K562 (cell line): ENCODE measurements around the gene WWC2. TPM values are rescaled to one million over a fixed set of nuclear protein-coding genes. Genes with fewer than 3 reads are reported as not detected.

Experiments used
- ARID3A ChIP-seq: IDR thresholded peaks from 2 replicates; pipeline ENCODE4 v1.6.1; 2012; ENCODE audit warnings: low read depth, low read length, improper control_type of control experiment, borderline replicate concordance
- CTCFL ChIP-seq: IDR thresholded peaks from 2 replicates; pipeline ENCODE4 v1.6.1; 2011; ENCODE audit warnings: borderline replicate concordance, low read depth, mild to moderate bottlenecking, moderate library complexity, low read length; ENCODE audit not compliant: insufficient read depth, poor library complexity, severe bottlenecking
- CUX1 ChIP-seq: fragments of 200-800 bp; sonication (Bioruptor generic); IDR thresholded peaks from 2 replicates; pipeline ENCODE4 v1.6.1; 2016; ENCODE audit warnings: missing genetic modification characterization, missing compliant biosample characterization
- HNRNPH1 ChIP-seq: fragments of 200-400 bp; formaldehyde crosslinking; optimal IDR thresholded peaks from 2 replicates; pipeline ENCODE3; 2017; ENCODE audit warnings: low read depth, mild to moderate bottlenecking, low read length, moderate library complexity
- MAX ChIP-seq: sonication (generic); formaldehyde crosslinking; IDR thresholded peaks from 2 replicates; pipeline ENCODE4 v1.9.0; 2022; ENCODE audit warnings: mild to moderate bottlenecking, missing genetic modification reagents
- MED1 ChIP-seq: sonication (generic); formaldehyde crosslinking; IDR thresholded peaks from 2 replicates; pipeline ENCODE4 v1.8.1; 2023; ENCODE audit warnings: missing genetic modification reagents, borderline replicate concordance
- MIER1 ChIP-seq: fragments of 450-650 bp; IDR thresholded peaks from 2 replicates; pipeline ENCODE4 v1.6.1; 2016; ENCODE audit warnings: antibody characterized with exemption, mild to moderate bottlenecking, low read depth
- MLLT1 ChIP-seq, 2 experiments: fragments of 450-650 bp; IDR thresholded peaks; 2 replicates each; pipeline ENCODE4 v1.6.1; 2016
- POLR2A ChIP-seq: fragments of 450-650 bp; conservative IDR thresholded peaks from 2 replicates; pipeline ENCODE4 v1.6.1; 2016
- SIN3B ChIP-seq: fragments of 450-650 bp; IDR thresholded peaks from 2 replicates; pipeline ENCODE4 v1.6.1; 2017; ENCODE audit warnings: low read depth, mild to moderate bottlenecking, moderate library complexity
- SP2 ChIP-seq: IDR thresholded peaks from 2 replicates; pipeline ENCODE4 v1.6.1; 2011; ENCODE audit warnings: mild to moderate bottlenecking, low read depth, low read length, moderate library complexity; ENCODE audit not compliant: poor library complexity, severe bottlenecking; ENCODE audit errors: extremely low read depth
- SRF ChIP-seq, 2 experiments: fragments of 250-450, 450-650 bp in 1 of 2; sonication (Bioruptor Pico) in 1 of 2; sonication (generic) in 1 of 2; formaldehyde crosslinking; IDR thresholded peaks; 2 replicates each; pipeline versions ENCODE4 v1.5.0 to v1.5.1; 2020 to 2022; ENCODE audit warnings: mild to moderate bottlenecking in 1 of 2, missing genetic modification reagents in 1 of 2
- XRCC5 ChIP-seq: fragments of 200-400 bp; formaldehyde crosslinking; IDR thresholded peaks from 2 replicates; pipeline ENCODE4 v1.6.1; 2017; ENCODE audit warnings: low read depth, mild to moderate bottlenecking, low read length
- ZNF175 ChIP-seq: fragments of 200-800 bp; sonication (Bioruptor generic); IDR thresholded peaks from 2 replicates; pipeline ENCODE4 v1.6.1; 2016; ENCODE audit warnings: low read depth, mild to moderate bottlenecking, missing genetic modification characterization, missing compliant biosample characterization
- polyA plus RNA-seq, 8 experiments: library from polyadenylated mRNA; depleted of rRNA in 4 of 8; stranded (reverse) in 5 of 8; unstranded in 3 of 8; fragments of >200 nt; fragmentation: Nextera tagmentation in 2 of 8; fragmentation: Illumina TruSeq in 1 of 8; extraction: Ambion mirVana in 2 of 8; extraction: Trizol in 1 of 8; gene quantifications; 2 replicates each; pipeline versions ENCODE4 v1.2.1 to v1.2.3, GENCODE V29; 2011 to 2014; ENCODE audit warnings: inconsistent platforms in 1 of 8, missing spikeins in 1 of 8
- total RNA-seq, 7 experiments: library from RNA; depleted of rRNA in 6 of 7; stranded (reverse); fragments of >200 nt in 6 of 7; fragmentation: Illumina TruSeq in 2 of 7; extraction: Trizol in 2 of 7; gene quantifications; 2 replicates each; pipeline versions ENCODE4 v1.2.1 to v1.2.3, GENCODE V29; 2011 to 2021; ENCODE audit warnings: low replicate concordance in 1 of 7

The WWC2 gene
- total and polyA plus RNA-seq, 9 of the 15 experiments (the other 6 are each of a cell fraction or from before 2014, with no cell fraction given): 3.7 to 39.4 (median 19.6) TPM

GRCh38 chr4:183098723-183099536, at the start of gene WWC2 (continued):
- TF ChIP-seq CTCFL (no peak), MIER1 (no peak), HNRNPH1 (no peak), SRF (CRISPR knock-in tag; IDR thresholded peaks at IDR 0.05) (no peak), MAX (CRISPR knock-in tag) (peak; percentile 41; the same call in 1 of the 2 replicates), SP2 (no peak), XRCC5 (no peak), CUX1 (CRISPR knock-in tag) (no peak), POLR2A (peak; percentile 76), SIN3B (no peak), ARID3A (no peak), ZNF175 (no peak), MED1 (CRISPR knock-in tag) (no peak), MLLT1 (IDR thresholded peaks at IDR 0.05) (peak in 1 of 2 experiments; percentile 91; a peak in 2 of 4 replicates)
